Measurements from ENCODE around the gene CYP3A7.
"Not testable (repeated sequence)": the region's sequence is repeated elsewhere in the genome, so short reads cannot be mapped to it uniquely, and the experiment has no call there.

CYP3A7 gene

GRCh38 chr7:99731638-99732374, 3.2 kb downstream of the CYP3A7 start:
- H3K4me3 ChIP-seq (ENCODE audit: low read depth, low read length): no peak overlapping the region
- no peak for TF ChIP-seq CTCF (IDR thresholded peaks at IDR 0.05; ENCODE audit: insufficient read depth, low read depth, low read length, missing control alignments)
- no peak for DNase-seq (ENCODE audit: low read depth)

- H3K4me3 ChIP-seq (ENCODE audit: low read depth, low read length): no peak overlapping the region
- DNase-seq (ENCODE audit: low read depth): no peak
- no peak for TF ChIP-seq CTCF (IDR thresholded peaks at IDR 0.05; ENCODE audit: insufficient read depth, low read depth, low read length, missing control alignments)
These were observed 4.0 kb downstream of the CYP3A7 start for GRCh38 chr7:99730992-99731391.

- DNase-seq (ENCODE audit: low read depth): no peak
- H3K4me3 ChIP-seq (ENCODE audit: low read depth, low read length): no peak overlapping the region
- TF ChIP-seq CTCF (IDR thresholded peaks at IDR 0.05; ENCODE audit: insufficient read depth, low read depth, low read length, missing control alignments): no peak
These were observed 4.7 kb downstream of the CYP3A7 start for GRCh38 chr7:99730238-99730810.

- DNase-seq (ENCODE audit: low read depth): no peak
- no peak overlapping the region for H3K4me3 ChIP-seq (ENCODE audit: low read depth, low read length)
- TF ChIP-seq CTCF (IDR thresholded peaks at IDR 0.05; ENCODE audit: insufficient read depth, low read depth, low read length, missing control alignments): no peak
These were observed 5.3 kb downstream of the CYP3A7 start for GRCh38 chr7:99729486-99730237.

GRCh38 chr7:99728615-99729014, 6.4 kb downstream of the CYP3A7 start:
- H3K4me3 ChIP-seq (ENCODE audit: low read depth, low read length): no peak overlapping the region
- DNase-seq (ENCODE audit: low read depth): no peak
- no peak for TF ChIP-seq CTCF (IDR thresholded peaks at IDR 0.05; ENCODE audit: insufficient read depth, low read depth, low read length, missing control alignments)

- not testable (repeated sequence) for DNase-seq (ENCODE audit: low read depth); H3K4me3 ChIP-seq (ENCODE audit: low read depth, low read length)
These were observed 11.8 kb downstream of the CYP3A7 start for GRCh38 chr7:99723201-99723600.

- DNase-seq (ENCODE audit: low read depth): no peak
- H3K4me3 ChIP-seq (ENCODE audit: low read depth, low read length): no peak overlapping the region
- TF ChIP-seq CTCF (IDR thresholded peaks at IDR 0.05; ENCODE audit: insufficient read depth, low read depth, low read length, missing control alignments): no peak
These were observed 14.0 kb downstream of the CYP3A7 start for GRCh38 chr7:99720800-99721595.

Measured in GM12865 (cell line).